ENCODE results near the gene EPHA6. TPM values are rescaled to one million over a fixed set of nuclear protein-coding genes. Genes with fewer than 3 reads are reported as not detected.
A peak's percentile ranks its signal among the peaks of the same experiment; 100 is the strongest.

The EPHA6 gene
- polyA plus RNA-seq, 2 of the 4 experiments (the other 2 are of a cell fraction): 0.08 TPM

GRCh38 chr3:96814651-96815567 lies 515 bp downstream of the EPHA6 start:
- no peak for FAIRE-seq
- Histone ChIP-seq H3K4me2 (peak overlapping the region; percentile 88), H3K4me1 (peaks cover 12% of the 10 kb centered on the region; the same call in 2 of the 3 replicates), H3K4me3 (peak overlapping the region; percentile 51), H3K9me3 (no peaks in the 10 kb centered on the region), H3K27ac (no peak overlapping the region)
- TF ChIP-seq RCOR1 (IDR thresholded peaks at IDR 0.05; ENCODE audit: low read depth, low read length) (no peak), E2F6 (IDR thresholded peaks at IDR 0.05; ENCODE audit: borderline replicate concordance, low read depth) (no peak), HES2 (IDR thresholded peaks at IDR 0.05) (no peak), BHLHE40 (IDR thresholded peaks at IDR 0.05; ENCODE audit: low read depth, low read length) (no peak), ZSCAN20 (CRISPR knock-in tag; IDR thresholded peaks at IDR 0.05) (no peak), SMC3 (IDR thresholded peaks at IDR 0.05) (no peak), JUN (IDR thresholded peaks at IDR 0.05) (no peak), CHD2 (IDR thresholded peaks at IDR 0.05; ENCODE audit: low read length, partially characterized antibody) (no peak), ATOH8 (CRISPR knock-in tag; IDR thresholded peaks at IDR 0.05; ENCODE audit: low read depth) (no peak), HOXB5 (CRISPR knock-in tag; IDR thresholded peaks at IDR 0.05) (no peak), PBX3 (IDR thresholded peaks at IDR 0.05) (no peak), HEYL (CRISPR knock-in tag; IDR thresholded peaks at IDR 0.05) (no peak), HOXB13 (CRISPR knock-in tag; IDR thresholded peaks at IDR 0.05; ENCODE audit: low read depth) (no peak), FOXS1 (CRISPR knock-in tag; IDR thresholded peaks at IDR 0.05) (no peak), TP53 (CRISPR knock-in tag; IDR thresholded peaks at IDR 0.05) (no peak), NPAS2 (CRISPR knock-in tag; IDR thresholded peaks at IDR 0.05; ENCODE audit: borderline replicate concordance) (no peak)
- no peak for DNase-seq (ENCODE audit: low read depth in 1 of 2, low spot score in 1 of 2)
- ChIA-PET CTCF (interaction anchor here (1.2 kb wide), 1 partner anchor 10 kb away, joined by 3 read pairs; no protein-coding TSS in a partner anchor), POLR2A (interaction anchor here (0.6 kb wide), 1 partner anchor 1916 kb away, joined by 4 read pairs; no protein-coding TSS in a partner anchor)
- no peak; a peak in 1 of 6 replicates for ATAC-seq
- 13% methylated on average over 19 of the region's 50 CpGs for WGBS (ENCODE audit: missing lambda C conversion rate)

GRCh38 chr3:96831175-96831574 lies 16.8 kb downstream of the EPHA6 start:
- no peaks in the 10 kb centered on the region for H3K4me1 ChIP-seq
- WGBS (ENCODE audit: missing lambda C conversion rate): 2% methylated on average over 2 of the region's 2 CpGs
- ATAC-seq: no peak
- no peak for FAIRE-seq
- POLR2A ChIA-PET: no interaction called here
- TF ChIP-seq CHD2 (IDR thresholded peaks at IDR 0.05; ENCODE audit: low read length, partially characterized antibody) (no peak), KDM1A (IDR thresholded peaks at IDR 0.05; ENCODE audit: low read depth) (no peak), HES2 (IDR thresholded peaks at IDR 0.05) (no peak), POLR2AphosphoS2 (conservative IDR thresholded peaks at IDR 0.05; ENCODE audit: low read length) (no peak), FOSB (CRISPR knock-in tag; IDR thresholded peaks at IDR 0.05) (no peak), CBX8 (IDR thresholded peaks at IDR 0.05) (no peak)
- no peak overlapping the region for H3K4me3 ChIP-seq
- CTCF ChIA-PET: no interaction called here
- H3K27ac ChIP-seq: no peak overlapping the region
- H3K9me3 ChIP-seq: no peaks in the 10 kb centered on the region
- DNase-seq (ENCODE audit: low read depth in 1 of 2, low spot score in 1 of 2): no peak
- no peak overlapping the region for H3K4me2 ChIP-seq

GRCh38 chr3:96833301-96833700 lies 18.9 kb downstream of the EPHA6 start:
- Histone ChIP-seq H3K4me2 (no peak overlapping the region), H3K27ac (no peak overlapping the region), H3K4me1 (no peaks in the 10 kb centered on the region), H3K9me3 (no peaks in the 10 kb centered on the region), H3K4me3 (no peak overlapping the region)
- no peak for FAIRE-seq
- no peak for DNase-seq (ENCODE audit: low read depth in 1 of 2, low spot score in 1 of 2)
- POLR2A ChIA-PET: no interaction called here
- ATAC-seq: no peak
- CTCF ChIA-PET: no interaction called here
- no peak for TF ChIP-seq ELK1 (IDR thresholded peaks at IDR 0.05; ENCODE audit: low read depth, low read length)
- no peak for TF ChIP-seq CBX8 (IDR thresholded peaks at IDR 0.05)
- TF ChIP-seq CHD2 (IDR thresholded peaks at IDR 0.05; ENCODE audit: low read length, partially characterized antibody): no peak
- TF ChIP-seq GATA3 (IDR thresholded peaks at IDR 0.05; ENCODE audit: borderline replicate concordance): no peak
- no peak for TF ChIP-seq NPAS2 (CRISPR knock-in tag; IDR thresholded peaks at IDR 0.05; ENCODE audit: borderline replicate concordance)
- no peak for TF ChIP-seq ESRRA (IDR thresholded peaks at IDR 0.05; ENCODE audit: borderline replicate concordance, low read length)
- no peak for TF ChIP-seq POLR2A (IDR thresholded peaks at IDR 0.05; ENCODE audit: low read length)
- TF ChIP-seq TFCP2L1 (CRISPR knock-in tag; IDR thresholded peaks at IDR 0.05): no peak
- TF ChIP-seq E2F6 (IDR thresholded peaks at IDR 0.05; ENCODE audit: borderline replicate concordance, low read depth): no peak
- TF ChIP-seq HEYL (CRISPR knock-in tag; IDR thresholded peaks at IDR 0.05): no peak
- no peak for TF ChIP-seq SMC3 (IDR thresholded peaks at IDR 0.05)
- no peak for TF ChIP-seq EHF (CRISPR knock-in tag; IDR thresholded peaks at IDR 0.05)
- TF ChIP-seq FOXS1 (CRISPR knock-in tag; IDR thresholded peaks at IDR 0.05): no peak
- TF ChIP-seq RCOR1 (IDR thresholded peaks at IDR 0.05; ENCODE audit: low read depth, low read length): no peak

Measured in A549 (cell line).